ENCODE measurements around the gene ZSCAN2.

DNA sequence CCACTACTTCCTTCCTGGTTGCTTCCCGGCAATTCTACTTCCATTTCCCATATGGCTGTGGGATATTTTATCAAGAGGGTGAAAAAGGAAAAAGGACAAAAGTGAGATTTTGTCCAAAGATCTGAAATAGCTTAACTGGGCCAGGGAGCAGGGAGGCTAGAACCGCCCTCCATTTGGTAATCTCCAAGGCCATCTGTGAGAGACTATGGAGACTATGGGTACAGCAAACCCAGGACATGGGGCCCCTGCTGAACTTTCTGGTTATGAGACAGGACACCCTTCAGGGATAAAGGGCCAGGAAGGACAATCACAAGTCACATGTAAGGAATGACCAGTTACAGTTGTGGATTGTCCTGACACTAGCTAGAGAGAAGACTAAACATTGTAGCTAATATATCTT lies 24.3 kb downstream of the ZSCAN2 start:
- no peak for TF ChIP-seq POLR2A (IDR thresholded peaks at IDR 0.05; ENCODE audit: extremely low read depth, insufficient read length)
- TF ChIP-seq, protein P1, sequence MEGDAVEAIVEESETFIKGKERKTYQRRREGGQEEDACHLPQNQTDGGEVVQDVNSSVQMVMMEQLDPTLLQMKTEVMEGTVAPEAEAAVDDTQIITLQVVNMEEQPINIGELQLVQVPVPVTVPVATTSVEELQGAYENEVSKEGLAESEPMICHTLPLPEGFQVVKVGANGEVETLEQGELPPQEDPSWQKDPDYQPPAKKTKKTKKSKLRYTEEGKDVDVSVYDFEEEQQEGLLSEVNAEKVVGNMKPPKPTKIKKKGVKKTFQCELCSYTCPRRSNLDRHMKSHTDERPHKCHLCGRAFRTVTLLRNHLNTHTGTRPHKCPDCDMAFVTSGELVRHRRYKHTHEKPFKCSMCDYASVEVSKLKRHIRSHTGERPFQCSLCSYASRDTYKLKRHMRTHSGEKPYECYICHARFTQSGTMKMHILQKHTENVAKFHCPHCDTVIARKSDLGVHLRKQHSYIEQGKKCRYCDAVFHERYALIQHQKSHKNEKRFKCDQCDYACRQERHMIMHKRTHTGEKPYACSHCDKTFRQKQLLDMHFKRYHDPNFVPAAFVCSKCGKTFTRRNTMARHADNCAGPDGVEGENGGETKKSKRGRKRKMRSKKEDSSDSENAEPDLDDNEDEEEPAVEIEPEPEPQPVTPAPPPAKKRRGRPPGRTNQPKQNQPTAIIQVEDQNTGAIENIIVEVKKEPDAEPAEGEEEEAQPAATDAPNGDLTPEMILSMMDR (IDR thresholded peaks at IDR 0.05; ENCODE audit: low read depth, low read length), result no peak
- TF ChIP-seq, protein P2, sequence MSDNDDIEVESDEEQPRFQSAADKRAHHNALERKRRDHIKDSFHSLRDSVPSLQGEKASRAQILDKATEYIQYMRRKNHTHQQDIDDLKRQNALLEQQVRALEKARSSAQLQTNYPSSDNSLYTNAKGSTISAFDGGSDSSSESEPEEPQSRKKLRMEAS (IDR thresholded peaks at IDR 0.05; ENCODE audit: low read depth, low read length), result no peak
